Measurements from ENCODE around the gene CEP350. TPM values are rescaled to one million over a fixed set of nuclear protein-coding genes. Genes with fewer than 3 reads are reported as not detected.

The CEP350 gene
- polyA plus RNA-seq, 1 of the 3 experiments (the other 2 are of a cell fraction) = 2.9 TPM

DNA sequence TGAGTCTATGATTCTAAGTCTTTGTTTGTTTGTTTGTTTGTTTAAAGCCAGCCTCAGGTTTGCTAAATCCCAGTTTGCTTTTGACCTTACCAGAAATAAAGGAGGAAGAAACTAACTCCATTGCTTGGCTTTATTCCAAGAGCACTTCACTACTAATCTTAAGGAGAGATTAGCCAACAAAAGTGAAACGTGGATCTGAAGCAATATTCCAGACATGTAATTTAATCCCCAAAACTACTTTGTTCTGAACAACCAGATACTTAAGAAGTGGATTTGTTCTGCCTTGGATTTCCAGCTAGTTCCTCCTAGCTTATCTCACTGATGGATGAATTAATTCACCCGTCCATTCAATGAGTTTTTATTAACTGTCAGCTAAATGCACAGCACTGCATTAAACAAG is 15.9 kb upstream of the CEP350 start (continued):
- TF ChIP-seq, protein P1, sequence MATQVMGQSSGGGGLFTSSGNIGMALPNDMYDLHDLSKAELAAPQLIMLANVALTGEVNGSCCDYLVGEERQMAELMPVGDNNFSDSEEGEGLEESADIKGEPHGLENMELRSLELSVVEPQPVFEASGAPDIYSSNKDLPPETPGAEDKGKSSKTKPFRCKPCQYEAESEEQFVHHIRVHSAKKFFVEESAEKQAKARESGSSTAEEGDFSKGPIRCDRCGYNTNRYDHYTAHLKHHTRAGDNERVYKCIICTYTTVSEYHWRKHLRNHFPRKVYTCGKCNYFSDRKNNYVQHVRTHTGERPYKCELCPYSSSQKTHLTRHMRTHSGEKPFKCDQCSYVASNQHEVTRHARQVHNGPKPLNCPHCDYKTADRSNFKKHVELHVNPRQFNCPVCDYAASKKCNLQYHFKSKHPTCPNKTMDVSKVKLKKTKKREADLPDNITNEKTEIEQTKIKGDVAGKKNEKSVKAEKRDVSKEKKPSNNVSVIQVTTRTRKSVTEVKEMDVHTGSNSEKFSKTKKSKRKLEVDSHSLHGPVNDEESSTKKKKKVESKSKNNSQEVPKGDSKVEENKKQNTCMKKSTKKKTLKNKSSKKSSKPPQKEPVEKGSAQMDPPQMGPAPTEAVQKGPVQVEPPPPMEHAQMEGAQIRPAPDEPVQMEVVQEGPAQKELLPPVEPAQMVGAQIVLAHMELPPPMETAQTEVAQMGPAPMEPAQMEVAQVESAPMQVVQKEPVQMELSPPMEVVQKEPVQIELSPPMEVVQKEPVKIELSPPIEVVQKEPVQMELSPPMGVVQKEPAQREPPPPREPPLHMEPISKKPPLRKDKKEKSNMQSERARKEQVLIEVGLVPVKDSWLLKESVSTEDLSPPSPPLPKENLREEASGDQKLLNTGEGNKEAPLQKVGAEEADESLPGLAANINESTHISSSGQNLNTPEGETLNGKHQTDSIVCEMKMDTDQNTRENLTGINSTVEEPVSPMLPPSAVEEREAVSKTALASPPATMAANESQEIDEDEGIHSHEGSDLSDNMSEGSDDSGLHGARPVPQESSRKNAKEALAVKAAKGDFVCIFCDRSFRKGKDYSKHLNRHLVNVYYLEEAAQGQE (IDR thresholded peaks at IDR 0.05; ENCODE audit: low read depth, low read length) = no peak
- TF ChIP-seq CHD2 (IDR thresholded peaks at IDR 0.05; ENCODE audit: low read length, partially characterized antibody) = no peak
- no peak for TF ChIP-seq POLR2AphosphoS5 (IDR thresholded peaks at IDR 0.05; ENCODE audit: low read depth, low read length)
- no peak for TF ChIP-seq MEF2A (IDR thresholded peaks at IDR 0.05; ENCODE audit: borderline replicate concordance, low read depth)

DNA sequence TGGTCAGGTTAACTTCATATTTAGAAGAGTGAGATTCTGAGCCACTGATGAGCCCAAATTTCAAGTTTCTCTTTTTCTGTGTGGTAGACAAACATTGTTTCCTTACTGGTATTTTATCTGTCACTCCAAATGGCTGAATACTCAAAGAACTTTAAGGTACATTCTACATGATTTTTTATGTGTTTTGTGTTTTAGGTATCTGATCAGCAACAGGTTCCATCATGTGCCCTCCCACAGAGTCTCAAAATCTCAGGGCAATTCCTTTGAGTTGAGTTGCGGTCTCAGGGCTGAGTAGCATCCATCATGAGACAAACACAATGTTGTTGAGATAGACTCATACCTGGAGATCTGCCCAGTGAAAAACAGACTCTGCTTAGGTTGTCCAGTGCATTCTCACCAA is 14.7 kb upstream of the CEP350 start:
- 100% methylated on average over 1 of the region's 1 CpG for WGBS (ENCODE audit: low lambda C conversion rate)
- no peaks in the 10 kb centered on the region for H3K79me2 ChIP-seq (ENCODE audit: insufficient read depth)
- CTCF ChIA-PET = no interaction called here
- DNase-seq = no peak
- no peak for TF ChIP-seq RCOR1 (IDR thresholded peaks at IDR 0.05; ENCODE audit: low read length)
- TF ChIP-seq CHD2 (IDR thresholded peaks at IDR 0.05; ENCODE audit: low read length, partially characterized antibody) = no peak
- TF ChIP-seq, protein P1 (IDR thresholded peaks at IDR 0.05; ENCODE audit: low read depth, low read length) = no peak
- TF ChIP-seq, protein P2, sequence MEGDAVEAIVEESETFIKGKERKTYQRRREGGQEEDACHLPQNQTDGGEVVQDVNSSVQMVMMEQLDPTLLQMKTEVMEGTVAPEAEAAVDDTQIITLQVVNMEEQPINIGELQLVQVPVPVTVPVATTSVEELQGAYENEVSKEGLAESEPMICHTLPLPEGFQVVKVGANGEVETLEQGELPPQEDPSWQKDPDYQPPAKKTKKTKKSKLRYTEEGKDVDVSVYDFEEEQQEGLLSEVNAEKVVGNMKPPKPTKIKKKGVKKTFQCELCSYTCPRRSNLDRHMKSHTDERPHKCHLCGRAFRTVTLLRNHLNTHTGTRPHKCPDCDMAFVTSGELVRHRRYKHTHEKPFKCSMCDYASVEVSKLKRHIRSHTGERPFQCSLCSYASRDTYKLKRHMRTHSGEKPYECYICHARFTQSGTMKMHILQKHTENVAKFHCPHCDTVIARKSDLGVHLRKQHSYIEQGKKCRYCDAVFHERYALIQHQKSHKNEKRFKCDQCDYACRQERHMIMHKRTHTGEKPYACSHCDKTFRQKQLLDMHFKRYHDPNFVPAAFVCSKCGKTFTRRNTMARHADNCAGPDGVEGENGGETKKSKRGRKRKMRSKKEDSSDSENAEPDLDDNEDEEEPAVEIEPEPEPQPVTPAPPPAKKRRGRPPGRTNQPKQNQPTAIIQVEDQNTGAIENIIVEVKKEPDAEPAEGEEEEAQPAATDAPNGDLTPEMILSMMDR (IDR thresholded peaks at IDR 0.05) = no peak
- no peaks in the 10 kb centered on the region for H3K9me3 ChIP-seq
- peaks cover 0 to 6% of the 10 kb centered on the region in 2 experiments; a peak in 2 of 4 replicates for H3K4me1 ChIP-seq (ENCODE audit: control insufficient read depth in 1 of 2, insufficient read depth in 2 of 2, low read depth in 1 of 2, low read length in 1 of 2)
- H3K27me3 ChIP-seq (ENCODE audit: insufficient read depth) = no peaks in the 10 kb centered on the region
- no peak overlapping the region for H3K9ac ChIP-seq
- H3K4me3 ChIP-seq (ENCODE audit: low read depth in 2 of 2, low read length in 1 of 2) = no peak overlapping the region
- H3K9me2 ChIP-seq = no peaks in the 10 kb centered on the region
- no peaks in the 10 kb centered on the region for H4K20me1 ChIP-seq (ENCODE audit: insufficient read depth)
- no peaks in the 10 kb centered on the region for H3F3A ChIP-seq (replicated peaks; ENCODE audit: insufficient read depth)
- no peak overlapping the region for H3K4me2 ChIP-seq
- POLR2A ChIA-PET = no interaction called here
- H2AFZ ChIP-seq (ENCODE audit: low read depth) = no peak overlapping the region
- no peaks in the 10 kb centered on the region for H3K36me3 ChIP-seq (replicated peaks in 1 of 2; ENCODE audit: control insufficient read depth in 1 of 2, insufficient read depth in 2 of 2, low read length in 1 of 2)
- no peak overlapping the region for H3K27ac ChIP-seq (ENCODE audit: low read depth in 2 of 2, low read length in 1 of 2)

Measured in SK-N-SH (cell line).